Testis (tissue), 3 donors: Measurements from ENCODE around the gene ANKRD28. TPM values are rescaled to one million over a fixed set of nuclear protein-coding genes. Genes with fewer than 3 reads are reported as not detected.
"Not testable (repeated sequence)": the region's sequence is repeated elsewhere in the genome, so short reads cannot be mapped to it uniquely, and the experiment has no call there.

Source experiments
- DNase-seq: peaks from one replicate; pipeline ENCODE4 v3.0.0-alpha.2; 2019
- H3K27ac ChIP-seq, 2 donors: fragments of 200-600 bp; sonication (generic); one replicate each; pipeline ENCODE4 v1.5.1; 2019
- H3K27me3 ChIP-seq: fragments of 200-600 bp; sonication (generic); one replicate; pipeline ENCODE4 v1.5.1; 2019
- H3K36me3 ChIP-seq: fragments of 200-600 bp; sonication (generic); one replicate; pipeline ENCODE4 v1.5.1; 2017; ENCODE audit warnings: low read depth; ENCODE audit errors: missing control alignments
- H3K4me1 ChIP-seq: fragments of 200-600 bp; sonication (generic); one replicate; pipeline ENCODE4 v1.5.1; 2019
- H3K4me3 ChIP-seq, 2 donors: fragments of 200-600 bp; sonication (generic); one replicate each; pipeline ENCODE4 v1.5.1; 2017 to 2019
- H3K9me3 ChIP-seq: fragments of 200-600 bp; sonication (generic); one replicate; pipeline ENCODE4 v1.5.1; 2017
- CTCF ChIP-seq, 3 experiments: fragments of 450-650 bp in 2 of 3; fragments of 200-600 bp in 1 of 3; sonication (generic) in 1 of 3; IDR thresholded peaks; one replicate each; pipeline ENCODE4 v1.5.1; 2016 to 2019; ENCODE audit warnings: antibody characterized with exemption in 3 of 3, mild to moderate bottlenecking in 2 of 3, moderate library complexity in 1 of 3
- POLR2A ChIP-seq: fragments of 450-650 bp; IDR thresholded peaks from one replicate; pipeline ENCODE4 v1.6.1; 2017; ENCODE audit warnings: antibody characterized with exemption, mild to moderate bottlenecking, moderate library complexity
- WGBS, 2 donors: methylation state at CpG; one replicate each; pipeline ENCODE4 v1.1.5; 2018; 5-methylcytosine and 5-hydroxymethylcytosine counted together
- intact Hi-C: fragments of 100-400 bp; cut with DNase I; formaldehyde crosslinking; loops from one replicate; pipeline ENCODE4 v1.15.1; 2023; ENCODE audit warnings: low total_unique reads
- polyA plus RNA-seq: library from polyadenylated mRNA; stranded (reverse); fragments of 350-450 nt; fragmentation: Illumina TruSeq; extraction: RNeasy Lipid Tissue Mini Kit (QIAGEN cat#74804); gene quantifications from one replicate; pipeline ENCODE4 v1.2.3, GENCODE V29; 2014; ENCODE audit warnings: low read depth, low replicate concordance; ENCODE audit not compliant: insufficient read depth
- total RNA-seq, 2 donors: library from RNA; depleted of rRNA; stranded (reverse); fragments of >200 nt; gene quantifications; one replicate each; pipeline ENCODE4 v1.2.3, GENCODE V29; 2016

Gene ANKRD28
- total and polyA plus RNA-seq, 3 donors from 2014 or later: 82.8 to 96.3 (median 93.8) TPM

- peaks cover 9% of the 10 kb centered on the region for H3K4me1 ChIP-seq
- intact Hi-C loops: no loop called here
- no peak for DNase-seq
- no peak for TF ChIP-seq CTCF (IDR thresholded peaks at IDR 0.05)
- TF ChIP-seq POLR2A: no peak
- no peak overlapping the region for H3K27ac ChIP-seq
- H3K9me3 ChIP-seq: no peaks in the 10 kb centered on the region
- H3K27me3 ChIP-seq: no peaks in the 10 kb centered on the region
- no peak overlapping the region for H3K4me3 ChIP-seq
- H3K36me3 ChIP-seq: no peaks in the 10 kb centered on the region
Observed at GRCh38 chr3:15781131-15781530, 16.6 kb downstream of the ANKRD28 start.

- Histone ChIP-seq H3K36me3 (no peaks in the 10 kb centered on the region), H3K27me3 (no peaks in the 10 kb centered on the region), H3K9me3 (no peaks in the 10 kb centered on the region), H3K27ac (no peak overlapping the region), H3K4me3 (no peak overlapping the region), H3K4me1 (peaks cover 9% of the 10 kb centered on the region)
- intact Hi-C loops: no loop called here
- no peak for TF ChIP-seq POLR2A
- TF ChIP-seq CTCF (IDR thresholded peaks at IDR 0.05): no peak
- no peak for DNase-seq
- WGBS, 2 donors: 89 to 94% methylated on average over 1 of the region's 1 CpG
Observed at GRCh38 chr3:15779111-15779510, 18.7 kb downstream of the ANKRD28 start.

- peaks cover 9% of the 10 kb centered on the region for H3K4me1 ChIP-seq
- no peaks in the 10 kb centered on the region for H3K27me3 ChIP-seq
- H3K27ac ChIP-seq: no peak overlapping the region
- intact Hi-C loops: no loop called here
- H3K36me3 ChIP-seq: no peaks in the 10 kb centered on the region
- no peak for DNase-seq
- H3K9me3 ChIP-seq: no peaks in the 10 kb centered on the region
- no peak overlapping the region for H3K4me3 ChIP-seq
- TF ChIP-seq POLR2A: no peak
- 62 to 75% methylated on average over 2 of the region's 2 CpGs for WGBS, 2 donors
Observed at GRCh38 chr3:15778332-15778858, 19.4 kb downstream of the ANKRD28 start.

- H3K27ac ChIP-seq, H3K4me3 ChIP-seq, H3K9me3 ChIP-seq, intact Hi-C loops, H3K27me3 ChIP-seq, DNase-seq, H3K4me1 ChIP-seq, H3K36me3 ChIP-seq: not testable (repeated sequence)
- 93 to 96% methylated on average over 6 of the region's 6 CpGs for WGBS, 2 donors
Observed at GRCh38 chr3:15774931-15775560, 22.7 kb downstream of the ANKRD28 start.

GRCh38 chr3:15771444-15771843 is 26.3 kb downstream of the ANKRD28 start:
- H3K27ac ChIP-seq: no peak overlapping the region
- no peak for TF ChIP-seq CTCF (IDR thresholded peaks at IDR 0.05)
- no peak for TF ChIP-seq POLR2A
- WGBS, 2 donors: 72 to 88% methylated on average over 1 of the region's 1 CpG
- no peaks in the 10 kb centered on the region for H3K9me3 ChIP-seq
- DNase-seq: no peak
- intact Hi-C loops: no loop called here
- no peaks in the 10 kb centered on the region for H3K36me3 ChIP-seq
- no peak overlapping the region for H3K4me3 ChIP-seq
- no peaks in the 10 kb centered on the region for H3K27me3 ChIP-seq
- H3K4me1 ChIP-seq: no peaks in the 10 kb centered on the region

GRCh38 chr3:15769256-15769915 is 28.4 kb downstream of the ANKRD28 start:
- DNase-seq: no peak
- no peaks in the 10 kb centered on the region for H3K9me3 ChIP-seq
- no peaks in the 10 kb centered on the region for H3K4me1 ChIP-seq
- intact Hi-C loops: no loop called here
- H3K27me3 ChIP-seq: no peaks in the 10 kb centered on the region
- H3K4me3 ChIP-seq: no peak overlapping the region
- WGBS, 2 donors: 93 to 95% methylated on average over 2 of the region's 2 CpGs
- H3K27ac ChIP-seq: no peak overlapping the region
- TF ChIP-seq CTCF (IDR thresholded peaks at IDR 0.05): no peak
- TF ChIP-seq POLR2A: no peak
- no peaks in the 10 kb centered on the region for H3K36me3 ChIP-seq
